CD4-positive, alpha-beta T cell treated with Interferon alpha-2 for 1 hour (primary cell): Measurements from ENCODE around the gene CBLB.
"Not testable (repeated sequence)": the region's sequence is repeated elsewhere in the genome, so short reads cannot be mapped to it uniquely, and the experiment has no call there.

ENCODE experiments used
- DNase-seq, 2 donors: peaks; one replicate each; pipeline ENCODE4 v3.0.0-alpha.2; 2020 to 2022

CBLB gene

GRCh38 chr3:105815331-105815730 lies 53.5 kb downstream of the CBLB start:
- not testable (repeated sequence) for DNase-seq

- DNase-seq: no peak
These were observed 55.1 kb downstream of the CBLB start for GRCh38 chr3:105813710-105814109.

- DNase-seq: no peak
These were observed 56.6 kb downstream of the CBLB start for GRCh38 chr3:105812194-105812586.

- DNase-seq: no peak
These were observed 57.2 kb downstream of the CBLB start for GRCh38 chr3:105811518-105812193.

GRCh38 chr3:105809208-105809888 lies 59.5 kb downstream of the CBLB start:
- DNase-seq: no peak

- no peak for DNase-seq
These were observed 61.1 kb downstream of the CBLB start for GRCh38 chr3:105807701-105808100.

- DNase-seq: no peak
These were observed 61.7 kb downstream of the CBLB start for GRCh38 chr3:105807146-105807545.

- DNase-seq: peak; percentile 18 to 70
These were observed 62.5 kb downstream of the CBLB start for GRCh38 chr3:105806359-105806758.

GRCh38 chr3:105805404-105805803 lies 63.4 kb downstream of the CBLB start:
- DNase-seq: no peak

- no peak for DNase-seq
These were observed 66.6 kb downstream of the CBLB start for GRCh38 chr3:105802118-105802706.

- peak; percentile 48 to 67 for DNase-seq
These were observed 67.4 kb downstream of the CBLB start for GRCh38 chr3:105801397-105801796.

- DNase-seq: no peak
These were observed 68.5 kb downstream of the CBLB start for GRCh38 chr3:105800320-105800719.

- DNase-seq: no peak
These were observed 69.5 kb downstream of the CBLB start for GRCh38 chr3:105799286-105799685.

GRCh38 chr3:105798381-105798934 lies 70.4 kb downstream of the CBLB start:
- no peak for DNase-seq

- DNase-seq: no peak
These were observed 75.8 kb downstream of the CBLB start for GRCh38 chr3:105793040-105793439.

- DNase-seq: no peak
These were observed 76.7 kb downstream of the CBLB start for GRCh38 chr3:105791919-105792786.

- DNase-seq: no peak
These were observed 77.7 kb downstream of the CBLB start for GRCh38 chr3:105791131-105791530.

- no peak for DNase-seq
These were observed 78.3 kb downstream of the CBLB start for GRCh38 chr3:105790534-105790933.

GRCh38 chr3:105788593-105788992 lies 80.2 kb downstream of the CBLB start:
- DNase-seq: no peak

GRCh38 chr3:105787453-105787852 lies 81.4 kb downstream of the CBLB start:
- no peak for DNase-seq

GRCh38 chr3:105786990-105787389 lies 81.8 kb downstream of the CBLB start:
- no peak for DNase-seq

- no peak for DNase-seq
These were observed 82.6 kb downstream of the CBLB start for GRCh38 chr3:105786241-105786640.

- DNase-seq: peak in 1 of 2 donors; percentile 41
These were observed 83.0 kb downstream of the CBLB start for GRCh38 chr3:105785803-105786202.
